HepG2 (cell line): Measurements from ENCODE around the gene POLE3. TPM values are rescaled to one million over a fixed set of nuclear protein-coding genes. Genes with fewer than 3 reads are reported as not detected.
A peak's percentile ranks its signal among the peaks of the same experiment; 100 is the strongest.

Experiments used
- ARID2 ChIP-seq: sonication (generic); formaldehyde crosslinking; IDR thresholded peaks from 2 replicates; pipeline ENCODE4 v1.8.1; 2022; ENCODE audit warnings: mild to moderate bottlenecking, missing genetic modification reagents, borderline replicate concordance
- DMAP1 ChIP-seq: IDR thresholded peaks from 2 replicates; pipeline ENCODE4 v1.6.1; 2016
- FLYWCH1 ChIP-seq: sonication (generic); formaldehyde crosslinking; IDR thresholded peaks from 2 replicates; pipeline ENCODE4 v1.8.1; 2023; ENCODE audit warnings: mild to moderate bottlenecking, missing genetic modification reagents
- FOXC1 ChIP-seq: sonication (generic); formaldehyde crosslinking; IDR thresholded peaks from 2 replicates; pipeline ENCODE4 v1.8.0; 2022; ENCODE audit warnings: mild to moderate bottlenecking, missing genetic modification reagents, borderline replicate concordance
- GMEB2 ChIP-seq: IDR thresholded peaks from 2 replicates; pipeline ENCODE4 v1.6.1; 2016; ENCODE audit warnings: missing biosample characterization, missing genetic modification reagents, low read depth
- HDAC1 ChIP-seq: sonication (generic); formaldehyde crosslinking; IDR thresholded peaks from 2 replicates; pipeline ENCODE4 v1.5.1; 2020; ENCODE audit warnings: mild to moderate bottlenecking, missing genetic modification reagents
- NR3C1 ChIP-seq: sonication (generic); formaldehyde crosslinking; IDR thresholded peaks from 2 replicates; pipeline ENCODE4 v1.4.0; 2020; ENCODE audit warnings: missing genetic modification reagents
- POGZ ChIP-seq: sonication (generic); formaldehyde crosslinking; IDR thresholded peaks from 2 replicates; pipeline ENCODE4 v1.4.0; 2020; ENCODE audit warnings: mild to moderate bottlenecking, missing genetic modification reagents
- REST ChIP-seq, 2 experiments: IDR thresholded peaks; 2 replicates each; pipeline ENCODE4 v1.6.1; 2011 to 2012; ENCODE audit warnings: low read length in 2 of 2, borderline replicate concordance in 1 of 2, low read depth in 1 of 2, mild to moderate bottlenecking in 1 of 2, moderate library complexity in 1 of 2
- SPEN ChIP-seq: sonication (generic); formaldehyde crosslinking; IDR thresholded peaks from 2 replicates; pipeline ENCODE4 v1.5.1; 2020; ENCODE audit warnings: low read depth, mild to moderate bottlenecking, missing genetic modification reagents
- ZNF136 ChIP-seq: sonication (generic); formaldehyde crosslinking; IDR thresholded peaks from 2 replicates; pipeline ENCODE4 v1.8.1; 2022; ENCODE audit warnings: low read depth, mild to moderate bottlenecking, moderate library complexity, missing genetic modification reagents
- ZNF326 ChIP-seq: sonication (generic); formaldehyde crosslinking; IDR thresholded peaks from 2 replicates; pipeline ENCODE4 v1.4.0; 2020; ENCODE audit warnings: missing genetic modification reagents, borderline replicate concordance
- ZNF513 ChIP-seq: sonication (generic); formaldehyde crosslinking; conservative IDR thresholded peaks from 2 replicates; pipeline ENCODE4 v1.5.0; 2020; ENCODE audit warnings: missing genetic modification reagents
- ZUFSP ChIP-seq: sonication (generic); formaldehyde crosslinking; IDR thresholded peaks from 2 replicates; pipeline ENCODE4 v1.9.0; 2021; ENCODE audit warnings: missing genetic modification reagents, mild to moderate bottlenecking, borderline replicate concordance
- polyA plus RNA-seq, 8 experiments: library from polyadenylated mRNA; depleted of rRNA in 3 of 8; stranded (reverse) in 7 of 8; unstranded in 1 of 8; fragments of >200 nt; fragmentation: Illumina TruSeq in 4 of 8; extraction: Trizol in 4 of 8; gene quantifications; 2 replicates each; pipeline versions ENCODE4 v1.2.1 to v1.2.3, GENCODE V29; 2011 to 2016; ENCODE audit warnings: low read depth in 4 of 8, missing spikeins in 1 of 8, mixed read lengths in 1 of 8; ENCODE audit not compliant: insufficient read depth in 1 of 8
- total RNA-seq, 5 experiments: library from RNA; depleted of rRNA; stranded (reverse); fragments of >200 nt; fragmentation: Illumina TruSeq; extraction: Trizol; gene quantifications; 2 replicates each; pipeline ENCODE4 v1.2.3, GENCODE V29; 2016; ENCODE audit warnings: low read depth in 1 of 5
- TF ChIP-seq, protein P1 (sequence below): sonication (generic); formaldehyde crosslinking; IDR thresholded peaks from 2 replicates; pipeline ENCODE4 v1.4.0; 2020; ENCODE audit warnings: missing genetic modification reagents
- TF ChIP-seq, protein P2 (sequence below): fragments of 450-650 bp; IDR thresholded peaks from 2 replicates; pipeline ENCODE4 v1.6.1; 2017; ENCODE audit warnings: mild to moderate bottlenecking

POLE3 gene
- total and polyA plus RNA-seq, 2 of the 13 experiments (the other 11 are each of a cell fraction or from before 2014, with no cell fraction given), result 36.0 to 77.2 TPM

GRCh38 chr9:113410207-113410864 lies at the start of gene POLE3, which contains the start of gene C9orf43 (continued):
- TF ChIP-seq REST (IDR thresholded peaks at IDR 0.05; ENCODE audit: borderline replicate concordance in 1 of 2, low read depth in 1 of 2, low read length in 2 of 2) (no peak), POGZ (CRISPR knock-in tag) (peak; percentile 96), ZNF513 (CRISPR knock-in tag) (no peak), GMEB2 (peak; percentile 72; the same call in 1 of the 2 replicates), ARID2 (peak; percentile 95), FLYWCH1 (CRISPR knock-in tag) (peak; percentile 69; the same call in 1 of the 2 replicates), SPEN (CRISPR knock-in tag) (peak; percentile 97), DMAP1 (CRISPR knock-in tag) (peak; percentile 98), ZNF326 (no peak), HDAC1 (peak; percentile 95), FOXC1 (CRISPR knock-in tag) (peak; percentile 82), ZUFSP (CRISPR knock-in tag) (no peak), ZNF136 (CRISPR knock-in tag) (0 out of 2 replicates have a peak, but pooled peaks have one; percentile 22), NR3C1 (no peak)
- TF ChIP-seq, protein P1, sequence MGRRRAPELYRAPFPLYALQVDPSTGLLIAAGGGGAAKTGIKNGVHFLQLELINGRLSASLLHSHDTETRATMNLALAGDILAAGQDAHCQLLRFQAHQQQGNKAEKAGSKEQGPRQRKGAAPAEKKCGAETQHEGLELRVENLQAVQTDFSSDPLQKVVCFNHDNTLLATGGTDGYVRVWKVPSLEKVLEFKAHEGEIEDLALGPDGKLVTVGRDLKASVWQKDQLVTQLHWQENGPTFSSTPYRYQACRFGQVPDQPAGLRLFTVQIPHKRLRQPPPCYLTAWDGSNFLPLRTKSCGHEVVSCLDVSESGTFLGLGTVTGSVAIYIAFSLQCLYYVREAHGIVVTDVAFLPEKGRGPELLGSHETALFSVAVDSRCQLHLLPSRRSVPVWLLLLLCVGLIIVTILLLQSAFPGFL (CRISPR knock-in tag), result no peak
- TF ChIP-seq, protein P2, sequence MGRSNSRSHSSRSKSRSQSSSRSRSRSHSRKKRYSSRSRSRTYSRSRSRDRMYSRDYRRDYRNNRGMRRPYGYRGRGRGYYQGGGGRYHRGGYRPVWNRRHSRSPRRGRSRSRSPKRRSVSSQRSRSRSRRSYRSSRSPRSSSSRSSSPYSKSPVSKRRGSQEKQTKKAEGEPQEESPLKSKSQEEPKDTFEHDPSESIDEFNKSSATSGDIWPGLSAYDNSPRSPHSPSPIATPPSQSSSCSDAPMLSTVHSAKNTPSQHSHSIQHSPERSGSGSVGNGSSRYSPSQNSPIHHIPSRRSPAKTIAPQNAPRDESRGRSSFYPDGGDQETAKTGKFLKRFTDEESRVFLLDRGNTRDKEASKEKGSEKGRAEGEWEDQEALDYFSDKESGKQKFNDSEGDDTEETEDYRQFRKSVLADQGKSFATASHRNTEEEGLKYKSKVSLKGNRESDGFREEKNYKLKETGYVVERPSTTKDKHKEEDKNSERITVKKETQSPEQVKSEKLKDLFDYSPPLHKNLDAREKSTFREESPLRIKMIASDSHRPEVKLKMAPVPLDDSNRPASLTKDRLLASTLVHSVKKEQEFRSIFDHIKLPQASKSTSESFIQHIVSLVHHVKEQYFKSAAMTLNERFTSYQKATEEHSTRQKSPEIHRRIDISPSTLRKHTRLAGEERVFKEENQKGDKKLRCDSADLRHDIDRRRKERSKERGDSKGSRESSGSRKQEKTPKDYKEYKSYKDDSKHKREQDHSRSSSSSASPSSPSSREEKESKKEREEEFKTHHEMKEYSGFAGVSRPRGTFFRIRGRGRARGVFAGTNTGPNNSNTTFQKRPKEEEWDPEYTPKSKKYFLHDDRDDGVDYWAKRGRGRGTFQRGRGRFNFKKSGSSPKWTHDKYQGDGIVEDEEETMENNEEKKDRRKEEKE, result no peak
